Keratinocyte (primary cell): ENCODE measurements around the gene ITIH5. TPM values are rescaled to one million over a fixed set of nuclear protein-coding genes. Genes with fewer than 3 reads are reported as not detected.

Source experiments
- DNase-seq: peaks from one replicate; pipeline ENCODE4 v3.0.0-alpha.2; 2011; ENCODE audit warnings: low read depth, missing footprints, low spot score
- FAIRE-seq: peaks from 2 replicates; lab custom pipeline; 2011; peaks lifted over from hg19 to GRCh38; lab: Jason Lieb, UNC
- H2AFZ ChIP-seq: 2 replicates; pipeline ENCODE4 v1.6.0; 2012; ENCODE audit warnings: low read length, control low read depth, inconsistent platforms; ENCODE audit not compliant: control insufficient read depth
- H3K27ac ChIP-seq: 2 replicates; pipeline ENCODE4 v1.5.1; 2011; ENCODE audit warnings: low read length; ENCODE audit not compliant: control insufficient read depth, insufficient read depth
- H3K27me3 ChIP-seq: 3 replicates; pipeline ENCODE4 v1.6.0; 2011; ENCODE audit warnings: low read length; ENCODE audit not compliant: control insufficient read depth, insufficient read depth; ENCODE audit errors: extremely low read depth
- H3K36me3 ChIP-seq, 2 experiments: 2 replicates in 1 of 2; 3 replicates in 1 of 2; pipeline ENCODE4 v1.5.1; 2011; ENCODE audit warnings: low read length in 2 of 2, mild to moderate bottlenecking in 1 of 2; ENCODE audit not compliant: control insufficient read depth in 2 of 2, insufficient read depth in 2 of 2; ENCODE audit errors: extremely low read depth in 1 of 2
- H3K4me1 ChIP-seq: 3 replicates; pipeline ENCODE4 v1.5.1; 2011; ENCODE audit warnings: low read length; ENCODE audit not compliant: control insufficient read depth, insufficient read depth; ENCODE audit errors: extremely low read depth
- H3K4me2 ChIP-seq: 3 replicates; pipeline ENCODE4 v1.6.0; 2011; ENCODE audit warnings: low read depth, low read length; ENCODE audit not compliant: control insufficient read depth, insufficient read depth; ENCODE audit errors: extremely low read depth
- H3K4me3 ChIP-seq, 3 experiments: fragments of 200-600 bp in 1 of 3; sonication (generic) in 1 of 3; 2 replicates in 2 of 3; 3 replicates in 1 of 3; pipeline ENCODE4 v1.5.1; 2011 to 2016; ENCODE audit warnings: low read length in 3 of 3, mild to moderate bottlenecking in 3 of 3, control low read depth in 2 of 3, inconsistent platforms in 1 of 3, low read depth in 1 of 3, mixed read lengths in 1 of 3, mixed run types in 1 of 3, moderate library complexity in 1 of 3; ENCODE audit not compliant: control insufficient read depth in 2 of 3, insufficient read depth in 2 of 3; ENCODE audit errors: extremely low read depth in 1 of 3
- H3K79me2 ChIP-seq: 2 replicates; pipeline ENCODE4 v1.6.0; 2012; ENCODE audit warnings: low read length; ENCODE audit not compliant: control insufficient read depth, insufficient read depth
- H3K9ac ChIP-seq: 3 replicates; pipeline ENCODE4 v1.6.0; 2011; ENCODE audit warnings: low read length; ENCODE audit not compliant: control insufficient read depth, insufficient read depth; ENCODE audit errors: extremely low read depth
- H3K9me1 ChIP-seq: 3 replicates; pipeline ENCODE4 v1.6.0; 2011; ENCODE audit warnings: low read length; ENCODE audit not compliant: control insufficient read depth, insufficient read depth; ENCODE audit errors: extremely low read depth
- H3K9me3 ChIP-seq: 2 replicates; pipeline ENCODE4 v1.5.1; 2012; ENCODE audit warnings: low read depth, low read length; ENCODE audit not compliant: control insufficient read depth
- H4K20me1 ChIP-seq: 3 replicates; pipeline ENCODE4 v1.6.0; 2011; ENCODE audit warnings: low read length; ENCODE audit not compliant: control insufficient read depth, insufficient read depth; ENCODE audit errors: extremely low read depth
- CTCF ChIP-seq, 3 experiments: IDR thresholded peaks in 1 of 3; conservative IDR thresholded peaks in 1 of 3; optimal IDR thresholded peaks in 1 of 3; 2 replicates in 2 of 3; 3 replicates in 1 of 3; pipeline versions ENCODE3 to v1.5.1; 2011; ENCODE audit warnings: low read length in 3 of 3, mild to moderate bottlenecking in 3 of 3, moderate library complexity in 2 of 3, control low read depth in 1 of 3, inconsistent platforms in 1 of 3; ENCODE audit not compliant: insufficient read depth in 2 of 3; ENCODE audit errors: extremely low read depth in 1 of 3
- EZH2 ChIP-seq: IDR thresholded peaks from one replicate; pipeline ENCODE4 v1.6.1; 2012; ENCODE audit warnings: inconsistent platforms, mild to moderate bottlenecking, low read length, moderate library complexity
- dilution Hi-C: fragments of 300-500 bp; cut with MboI; formaldehyde crosslinking; loops from one replicate; pipeline ENCODE4 v1.7.0; 2020; ENCODE audit warnings: low sequenced_read_pairs; ENCODE audit not compliant: extremely low pct_ligation_motif_present
- polyA plus RNA-seq, 5 experiments: library from polyadenylated mRNA; depleted of rRNA in 3 of 5; stranded (reverse) in 3 of 5; stranded (forward) in 1 of 5; unstranded in 1 of 5; fragments of >200 nt; gene quantifications; 1 replicate in 1 of 5; 2 replicates in 3 of 5; 3 replicates in 1 of 5; pipeline versions ENCODE4 v1.2.1 to v1.2.3, GENCODE V29; 2011 to 2012; ENCODE audit warnings: missing spikeins in 2 of 5, low read depth in 1 of 5, low replicate concordance in 1 of 5

Gene ITIH5
- polyA plus RNA-seq, 1 donor (not counting 4 experiments of a cell fraction or from before 2014, with no cell fraction given): not detected

GRCh38 chr10:7704071-7705016 lies 37.6 kb upstream of the ITIH5 start:
- TF ChIP-seq EZH2 (no peak), CTCF (optimal IDR thresholded peaks at IDR 0.05 in 1 of 3, IDR thresholded peaks at IDR 0.05 in 1 of 3, conservative IDR thresholded peaks at IDR 0.05 in 1 of 3; ENCODE audit: extremely low read depth in 1 of 3, insufficient read depth in 2 of 3, low read length in 3 of 3) (no peak)
- FAIRE-seq: no peak
- Histone ChIP-seq H3K4me3 (no peak overlapping the region), H3K79me2 (no peaks in the 10 kb centered on the region), H3K36me3 (no peaks in the 10 kb centered on the region), H3K9ac (no peak overlapping the region), H3K9me3 (no peaks in the 10 kb centered on the region), H3K27ac (no peak overlapping the region), H3K27me3 (no peaks in the 10 kb centered on the region), H4K20me1 (no peaks in the 10 kb centered on the region), H3K4me2 (no peak overlapping the region), H3K4me1 (no peaks in the 10 kb centered on the region), H2AFZ (no peak overlapping the region), H3K9me1 (no peaks in the 10 kb centered on the region)
- DNase-seq: no peak
- dilution Hi-C loops: no loop called here

GRCh38 chr10:7703140-7703539 lies 36.4 kb upstream of the ITIH5 start, which contains the start of gene ITIH2:
ITIH2 (plus strand) TSS chr10:7703316; CDS start chr10:7703435, 119 bp downstream.
- Histone ChIP-seq H3K9me3 (no peaks in the 10 kb centered on the region), H3K4me2 (no peak within 1 kb of the TSS), H4K20me1 (no peaks in the 10 kb centered on the region), H3K27ac (no peak within 1 kb of the TSS), H3K4me3 (no peak within 1 kb of the TSS), H3K9me1 (no peaks in the 10 kb centered on the region), H3K36me3 (no peaks in the 10 kb centered on the region), H3K27me3 (no peaks in the 10 kb centered on the region), H2AFZ (no peak within 1 kb of the TSS), H3K4me1 (no peaks in the 10 kb centered on the region), H3K79me2 (no peaks in the 10 kb centered on the region), H3K9ac (no peak within 1 kb of the TSS)
- dilution Hi-C loops: no loop called here
- FAIRE-seq (no peak), DNase-seq (no peak)
- no peak for TF ChIP-seq EZH2
- no peak for TF ChIP-seq CTCF (optimal IDR thresholded peaks at IDR 0.05 in 1 of 3, IDR thresholded peaks at IDR 0.05 in 1 of 3, conservative IDR thresholded peaks at IDR 0.05 in 1 of 3; ENCODE audit: extremely low read depth in 1 of 3, insufficient read depth in 2 of 3, low read length in 3 of 3)
